ENCODE measurements around the gene PID1.

GRCh38 chr2:229210641-229211040, 60.4 kb downstream of the PID1 start:
- TF ChIP-seq, protein P1, sequence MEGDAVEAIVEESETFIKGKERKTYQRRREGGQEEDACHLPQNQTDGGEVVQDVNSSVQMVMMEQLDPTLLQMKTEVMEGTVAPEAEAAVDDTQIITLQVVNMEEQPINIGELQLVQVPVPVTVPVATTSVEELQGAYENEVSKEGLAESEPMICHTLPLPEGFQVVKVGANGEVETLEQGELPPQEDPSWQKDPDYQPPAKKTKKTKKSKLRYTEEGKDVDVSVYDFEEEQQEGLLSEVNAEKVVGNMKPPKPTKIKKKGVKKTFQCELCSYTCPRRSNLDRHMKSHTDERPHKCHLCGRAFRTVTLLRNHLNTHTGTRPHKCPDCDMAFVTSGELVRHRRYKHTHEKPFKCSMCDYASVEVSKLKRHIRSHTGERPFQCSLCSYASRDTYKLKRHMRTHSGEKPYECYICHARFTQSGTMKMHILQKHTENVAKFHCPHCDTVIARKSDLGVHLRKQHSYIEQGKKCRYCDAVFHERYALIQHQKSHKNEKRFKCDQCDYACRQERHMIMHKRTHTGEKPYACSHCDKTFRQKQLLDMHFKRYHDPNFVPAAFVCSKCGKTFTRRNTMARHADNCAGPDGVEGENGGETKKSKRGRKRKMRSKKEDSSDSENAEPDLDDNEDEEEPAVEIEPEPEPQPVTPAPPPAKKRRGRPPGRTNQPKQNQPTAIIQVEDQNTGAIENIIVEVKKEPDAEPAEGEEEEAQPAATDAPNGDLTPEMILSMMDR (IDR thresholded peaks at IDR 0.05), result no peak
- no peak for TF ChIP-seq POLR2AphosphoS5 (IDR thresholded peaks at IDR 0.05; ENCODE audit: low read depth, low read length)

All from Panc1 (cell line).